Endothelial cell (in vitro differentiated cells): ENCODE measurements around the gene CD83. TPM values are rescaled to one million over a fixed set of nuclear protein-coding genes. Genes with fewer than 3 reads are reported as not detected.

Source experiments
- DNase-seq: peaks from one replicate; pipeline ENCODE4 v3.0.0; 2021; ENCODE audit warnings: low spot score
- H3K27ac Mint-ChIP-seq: one replicate; pipeline ENCODE4 v1.8.0; 2021; ENCODE audit warnings: mixed read lengths, inconsistent platforms; ENCODE audit not compliant: unreplicated experiment
- H3K27me3 Mint-ChIP-seq: one replicate; pipeline ENCODE4 v1.8.0; 2021; ENCODE audit warnings: mild to moderate bottlenecking, moderate library complexity, mixed read lengths, inconsistent platforms; ENCODE audit not compliant: unreplicated experiment
- H3K36me3 Mint-ChIP-seq: one replicate; pipeline ENCODE4 v1.8.0; 2021; ENCODE audit warnings: mild to moderate bottlenecking, low read depth, mixed read lengths, inconsistent platforms; ENCODE audit not compliant: unreplicated experiment
- H3K4me1 Mint-ChIP-seq: one replicate; pipeline ENCODE4 v1.8.0; 2021; ENCODE audit warnings: mild to moderate bottlenecking, mixed read lengths, inconsistent platforms; ENCODE audit not compliant: unreplicated experiment
- H3K4me3 Mint-ChIP-seq: one replicate; pipeline ENCODE4 v1.8.0; 2021; ENCODE audit warnings: mild to moderate bottlenecking, mixed read lengths, inconsistent platforms; ENCODE audit not compliant: unreplicated experiment
- H3K9me3 Mint-ChIP-seq: one replicate; pipeline ENCODE4 v1.8.0; 2021; ENCODE audit warnings: mixed read lengths, inconsistent platforms; ENCODE audit not compliant: unreplicated experiment
- total RNA-seq: library from RNA; stranded (reverse); fragmentation: NEBNext Ultra II Directional; extraction: Animal tissue kit (Norgen Biotek cat#: 25700); gene quantifications from one replicate; pipeline ENCODE4 v1.2.1, GENCODE V29; 2021; ENCODE audit not compliant: unreplicated experiment
- TF ChIP-seq, protein P1 (sequence below): fragments of 200-600 bp; sonication (generic); IDR thresholded peaks from one replicate; pipeline ENCODE4 v1.5.0; 2021; ENCODE audit warnings: antibody characterized with exemption; ENCODE audit not compliant: unreplicated experiment

Gene CD83
- total RNA-seq, 1 donor from 2014 or later, result 4.3 TPM

DNA sequence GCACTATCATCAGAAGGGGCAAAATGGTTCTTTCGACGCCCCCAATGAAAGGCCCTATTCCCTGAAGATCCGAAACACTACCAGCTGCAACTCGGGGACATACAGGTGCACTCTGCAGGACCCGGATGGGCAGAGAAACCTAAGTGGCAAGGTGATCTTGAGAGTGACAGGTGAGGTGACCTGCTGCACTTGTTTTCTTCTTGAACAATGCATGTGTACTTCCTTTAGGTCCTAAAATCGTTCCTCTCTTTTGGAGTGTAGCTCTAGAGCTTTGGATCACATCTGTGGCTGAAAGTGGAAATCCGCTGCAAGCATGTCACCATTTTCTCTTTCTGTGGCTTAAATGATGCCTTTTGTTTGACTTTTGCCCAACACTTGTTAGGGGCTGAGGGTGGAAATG lies 14.0 kb downstream of the CD83 start:
- Mint-ChIP-seq H3K4me1 (peaks cover 31% of the 10 kb centered on the region), H3K9me3 (no peaks in the 10 kb centered on the region), H3K27me3 (peaks cover 1% of the 10 kb centered on the region), H3K36me3 (no peaks in the 10 kb centered on the region), H3K27ac (no peak overlapping the region), H3K4me3 (no peak overlapping the region)
- no peak for DNase-seq
- TF ChIP-seq, protein P1, sequence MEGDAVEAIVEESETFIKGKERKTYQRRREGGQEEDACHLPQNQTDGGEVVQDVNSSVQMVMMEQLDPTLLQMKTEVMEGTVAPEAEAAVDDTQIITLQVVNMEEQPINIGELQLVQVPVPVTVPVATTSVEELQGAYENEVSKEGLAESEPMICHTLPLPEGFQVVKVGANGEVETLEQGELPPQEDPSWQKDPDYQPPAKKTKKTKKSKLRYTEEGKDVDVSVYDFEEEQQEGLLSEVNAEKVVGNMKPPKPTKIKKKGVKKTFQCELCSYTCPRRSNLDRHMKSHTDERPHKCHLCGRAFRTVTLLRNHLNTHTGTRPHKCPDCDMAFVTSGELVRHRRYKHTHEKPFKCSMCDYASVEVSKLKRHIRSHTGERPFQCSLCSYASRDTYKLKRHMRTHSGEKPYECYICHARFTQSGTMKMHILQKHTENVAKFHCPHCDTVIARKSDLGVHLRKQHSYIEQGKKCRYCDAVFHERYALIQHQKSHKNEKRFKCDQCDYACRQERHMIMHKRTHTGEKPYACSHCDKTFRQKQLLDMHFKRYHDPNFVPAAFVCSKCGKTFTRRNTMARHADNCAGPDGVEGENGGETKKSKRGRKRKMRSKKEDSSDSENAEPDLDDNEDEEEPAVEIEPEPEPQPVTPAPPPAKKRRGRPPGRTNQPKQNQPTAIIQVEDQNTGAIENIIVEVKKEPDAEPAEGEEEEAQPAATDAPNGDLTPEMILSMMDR, result no peak

DNA sequence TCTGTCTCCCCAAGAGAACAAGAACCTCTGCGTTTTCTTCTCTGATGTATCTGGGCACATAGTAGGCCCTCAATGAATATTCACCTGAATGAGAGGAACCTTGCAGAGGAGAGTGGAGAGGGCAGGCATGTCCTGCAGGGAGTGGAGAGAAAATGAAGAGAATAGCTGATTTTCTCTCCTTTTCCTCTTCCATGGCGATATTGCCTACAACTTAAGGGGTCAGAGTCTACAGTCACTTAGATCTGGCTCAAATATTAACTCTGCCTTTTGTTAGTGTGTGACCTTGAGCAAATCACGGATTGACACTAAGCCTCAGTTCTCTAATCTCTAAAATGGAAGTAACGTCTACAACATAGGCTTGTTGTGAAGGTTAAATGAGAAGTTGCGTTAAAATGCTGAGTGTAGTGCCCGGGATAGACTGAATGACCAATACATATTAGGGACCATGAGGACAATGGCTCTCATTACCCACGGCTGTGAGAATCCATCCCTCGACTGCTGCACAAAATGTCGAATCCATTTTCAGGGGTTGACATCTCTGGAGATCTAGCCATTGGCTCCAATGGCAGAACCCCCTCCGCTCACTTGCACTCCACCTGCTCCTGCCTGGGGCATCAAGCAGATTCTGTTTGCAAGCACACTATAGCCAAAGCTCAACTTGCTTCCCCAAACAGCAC lies 14.8 kb downstream of the CD83 start:
- peaks cover 1% of the 10 kb centered on the region for H3K27me3 Mint-ChIP-seq
- H3K9me3 Mint-ChIP-seq, result no peaks in the 10 kb centered on the region
- TF ChIP-seq, protein P1, result no peak
- no peaks in the 10 kb centered on the region for H3K36me3 Mint-ChIP-seq
- no peak overlapping the region for H3K27ac Mint-ChIP-seq
- DNase-seq, result no peak
- no peak overlapping the region for H3K4me3 Mint-ChIP-seq
- peaks cover 31% of the 10 kb centered on the region for H3K4me1 Mint-ChIP-seq

DNA sequence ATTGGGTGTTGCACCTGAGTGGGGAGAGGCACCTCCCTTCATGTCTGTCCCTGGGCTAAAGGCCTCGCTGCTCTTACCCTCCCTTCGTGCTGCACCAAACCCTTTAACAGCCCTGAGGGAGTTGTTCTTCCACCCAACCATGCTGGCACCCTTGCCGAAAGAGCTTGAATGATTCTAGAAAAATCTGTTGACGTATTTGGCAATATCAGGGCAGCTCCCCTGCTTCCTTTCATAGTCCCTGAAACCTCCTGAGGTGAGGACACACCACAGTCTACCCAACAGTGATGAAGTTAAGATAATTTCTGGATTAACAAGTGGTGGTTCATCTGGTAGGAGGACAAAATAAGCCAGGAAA lies 15.3 kb downstream of the CD83 start:
- peaks cover 31% of the 10 kb centered on the region for H3K4me1 Mint-ChIP-seq
- no peaks in the 10 kb centered on the region for H3K9me3 Mint-ChIP-seq
- TF ChIP-seq, protein P1, result no peak
- H3K4me3 Mint-ChIP-seq, result no peak overlapping the region
- no peaks in the 10 kb centered on the region for H3K36me3 Mint-ChIP-seq
- DNase-seq, result no peak
- no peak overlapping the region for H3K27ac Mint-ChIP-seq
- H3K27me3 Mint-ChIP-seq, result peaks cover 1% of the 10 kb centered on the region

DNA sequence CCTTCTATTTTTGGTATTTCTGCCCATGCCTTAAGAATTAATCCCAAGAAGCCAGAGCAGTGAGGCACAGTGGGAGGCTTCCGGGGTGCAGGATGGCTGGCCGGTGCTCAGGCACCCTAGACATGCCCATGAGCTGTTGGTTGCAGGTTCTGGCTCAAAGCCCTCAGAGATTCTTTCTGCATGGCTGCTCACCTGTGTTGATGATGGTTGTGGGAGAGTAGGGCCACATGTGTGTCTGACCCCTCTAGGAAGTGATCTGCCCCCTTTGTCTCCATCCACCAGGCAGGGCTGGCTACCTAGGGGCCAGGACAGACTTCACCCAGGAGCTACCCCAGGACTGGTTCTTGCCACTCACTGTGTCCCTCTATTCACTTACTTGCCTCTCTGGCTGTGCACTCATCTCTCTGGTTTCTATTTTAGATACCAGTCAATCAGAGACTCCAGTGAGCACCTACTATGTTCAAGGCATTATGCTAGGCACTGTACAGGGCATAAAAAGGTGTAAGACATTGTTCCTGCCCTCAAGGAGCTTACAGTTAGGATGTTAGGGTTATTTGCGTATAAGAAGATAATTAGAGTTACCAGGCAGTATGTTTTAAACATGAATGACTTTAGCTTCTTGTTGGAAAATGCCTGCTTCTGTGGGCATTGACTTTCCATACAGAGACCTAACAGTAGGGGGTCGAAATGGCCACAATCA lies 16.8 kb downstream of the CD83 start:
- H3K4me1 Mint-ChIP-seq, result peaks cover 28% of the 10 kb centered on the region
- H3K9me3 Mint-ChIP-seq, result no peaks in the 10 kb centered on the region
- no peak for DNase-seq
- H3K27me3 Mint-ChIP-seq, result peaks cover 1% of the 10 kb centered on the region
- no peaks in the 10 kb centered on the region for H3K36me3 Mint-ChIP-seq
- TF ChIP-seq, protein P1, result no peak
- no peak overlapping the region for H3K27ac Mint-ChIP-seq
- H3K4me3 Mint-ChIP-seq, result peak overlapping the region; percentile 24

DNA sequence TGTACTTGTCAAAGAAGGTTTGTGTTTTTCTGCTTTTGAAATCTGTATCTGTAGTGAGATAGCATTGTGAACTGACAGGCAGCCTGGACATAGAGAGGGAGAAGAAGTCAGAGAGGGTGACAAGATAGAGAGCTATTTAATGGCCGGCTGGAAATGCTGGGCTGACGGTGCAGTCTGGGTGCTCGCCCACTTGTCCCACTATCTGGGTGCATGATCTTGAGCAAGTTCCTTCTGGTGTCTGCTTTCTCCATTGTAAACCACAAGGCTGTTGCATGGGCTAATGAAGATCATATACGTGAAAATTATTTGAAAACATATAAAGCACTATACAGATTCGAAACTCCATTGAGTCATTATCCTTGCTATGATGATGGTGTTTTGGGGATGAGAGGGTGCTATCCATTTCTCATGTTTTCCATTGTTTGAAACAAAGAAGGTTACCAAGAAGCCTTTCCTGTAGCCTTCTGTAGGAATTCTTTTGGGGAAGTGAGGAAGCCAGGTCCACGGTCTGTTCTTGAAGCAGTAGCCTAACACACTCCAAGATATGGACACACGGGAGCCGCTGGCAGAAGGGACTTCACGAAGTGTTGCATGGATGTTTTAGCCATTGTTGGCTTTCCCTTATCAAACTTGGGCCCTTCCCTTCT lies 18.4 kb downstream of the CD83 start:
- H3K27ac Mint-ChIP-seq, result no peak overlapping the region
- no peaks in the 10 kb centered on the region for H3K9me3 Mint-ChIP-seq
- DNase-seq, result no peak
- H3K27me3 Mint-ChIP-seq, result peaks cover 1% of the 10 kb centered on the region
- TF ChIP-seq, protein P1, result no peak
- no peaks in the 10 kb centered on the region for H3K36me3 Mint-ChIP-seq
- H3K4me1 Mint-ChIP-seq, result peaks cover 28% of the 10 kb centered on the region
- H3K4me3 Mint-ChIP-seq, result no peak overlapping the region
